ENCODE results near the gene CAMTA1. TPM values are rescaled to one million over a fixed set of nuclear protein-coding genes. Genes with fewer than 3 reads are reported as not detected.

Gene CAMTA1
- total RNA-seq, 5 donors from 2014 or later (not counting 1 experiment from before 2014, with no cell fraction given): 29.7 to 37.4 (median 34.6) TPM

DNA sequence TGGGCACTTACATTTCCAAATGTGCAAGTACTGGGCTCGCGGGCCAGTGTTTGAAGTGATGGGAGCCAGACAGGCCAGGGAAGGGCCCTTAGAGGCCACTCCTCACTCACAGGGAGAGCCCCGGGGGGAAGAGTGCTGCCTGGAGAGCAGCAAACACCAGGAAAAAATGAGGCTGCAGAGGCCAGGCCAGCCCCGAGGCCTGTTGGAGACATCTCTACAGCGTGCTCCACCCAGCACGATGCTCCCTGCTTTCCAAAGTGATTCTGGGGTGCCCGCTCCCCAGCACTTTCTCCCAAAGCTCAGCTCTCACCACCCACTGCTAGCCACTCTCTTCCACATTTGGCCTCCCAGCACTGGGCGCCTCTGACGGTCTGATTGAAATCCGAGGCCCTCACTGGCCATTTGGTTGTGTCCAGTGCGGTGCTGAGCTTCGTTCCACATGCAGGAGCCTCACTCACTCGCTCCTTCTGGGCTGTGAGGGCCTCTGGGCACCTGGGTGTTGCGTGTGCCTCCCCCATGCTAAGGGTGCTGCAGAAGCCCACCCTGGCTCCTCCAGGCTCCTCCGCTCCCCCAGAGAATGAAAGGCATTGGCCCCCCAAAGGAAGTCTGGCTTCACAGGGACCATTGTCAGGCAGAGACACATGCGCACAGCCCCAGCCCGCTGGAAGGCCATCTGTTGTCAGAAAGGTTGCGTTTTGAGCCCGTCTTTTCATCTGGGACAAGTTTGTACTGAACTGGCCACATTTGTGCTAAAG lies 600.4 kb downstream of the CAMTA1 start:
- peaks cover 0 to 12% (median 0%) of the 10 kb centered on the region in 3 donors for H3K9me3 Mint-ChIP-seq
- no peak overlapping the region for H3K4me3 Mint-ChIP-seq
- H3K4me3 ChIP-seq (ENCODE audit: control insufficient read depth in 1 of 2, extremely low read depth in 1 of 2, low read length in 1 of 2): no peak overlapping the region
- POLR2A ChIA-PET: no interaction called here
- peaks cover 2 to 5% of the 10 kb centered on the region in 2 donors for H3K27me3 Mint-ChIP-seq
- ATAC-seq (replicated peaks in 1 of 4): no peak
- CTCF ChIA-PET: no interaction called here
- no peak for DNase-seq
- H3K27me3 ChIP-seq (replicated peaks in 1 of 2; ENCODE audit: control insufficient read depth in 2 of 2, extremely low read depth in 1 of 2, insufficient read depth in 2 of 2, low read length in 1 of 2): peaks cover 0 to 10% of the 10 kb centered on the region in 2 experiments
- no peaks in the 10 kb centered on the region for H3K9me3 ChIP-seq
- 71% methylated on average over 14 of the region's 19 CpGs for WGBS (ENCODE audit: insufficient coverage)
- no peaks in the 10 kb centered on the region for H3K4me1 Mint-ChIP-seq
- no peak overlapping the region for H3K27ac ChIP-seq (ENCODE audit: low read length)
- H3K27ac Mint-ChIP-seq: no peak overlapping the region
- H3K36me3 ChIP-seq (ENCODE audit: control insufficient read depth in 2 of 2, extremely low read depth in 1 of 2, insufficient read depth in 1 of 2, low read length in 1 of 2): no peaks in the 10 kb centered on the region
- H3K4me1 ChIP-seq (ENCODE audit: control insufficient read depth in 1 of 2, extremely low read depth in 1 of 2, insufficient read depth in 2 of 2, low read length in 2 of 2): no peaks in the 10 kb centered on the region
- no peaks in the 10 kb centered on the region for H3K36me3 Mint-ChIP-seq

DNA sequence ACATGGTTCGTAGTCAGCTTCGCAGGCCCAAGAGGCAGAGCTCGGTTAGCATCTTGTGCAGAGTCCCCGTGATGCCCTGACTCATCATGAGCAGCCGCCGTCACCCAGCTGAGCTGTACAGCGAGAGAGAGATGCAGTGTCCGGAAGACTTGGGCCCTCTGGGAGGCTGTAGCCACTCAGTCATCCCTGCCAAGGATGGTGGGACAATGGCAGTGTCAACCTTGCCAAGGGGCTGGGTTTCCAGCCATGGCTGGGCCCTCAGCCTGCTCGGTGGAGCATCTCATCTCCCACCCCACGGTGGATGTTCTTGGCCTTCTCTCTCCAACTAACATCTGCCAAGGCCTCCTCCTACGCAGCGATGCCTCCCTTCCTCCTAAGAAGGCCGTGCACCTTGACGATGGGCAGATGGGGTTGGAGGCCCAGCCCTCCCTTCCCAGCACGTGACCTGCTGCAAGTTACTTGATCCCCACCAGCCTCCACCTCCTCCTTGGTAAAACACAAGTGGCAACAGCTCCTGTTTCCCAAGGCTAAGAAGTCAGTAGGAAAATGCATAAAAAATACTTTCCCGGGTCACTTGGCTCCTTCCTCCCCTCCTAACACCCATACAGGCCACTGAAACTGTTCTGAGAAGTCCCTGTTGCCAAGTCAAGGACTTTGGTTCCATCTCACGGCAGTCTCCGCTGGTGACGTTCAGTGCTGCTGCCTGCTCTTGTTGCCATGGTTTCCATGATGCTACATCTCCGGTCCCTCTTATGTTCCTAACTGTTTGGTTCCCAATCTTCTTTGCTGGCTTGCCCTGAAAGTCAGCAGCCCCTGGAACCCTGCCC lies 601.2 kb downstream of the CAMTA1 start:
- H3K27ac Mint-ChIP-seq: no peak overlapping the region
- peaks cover 2 to 5% of the 10 kb centered on the region in 2 donors for H3K27me3 Mint-ChIP-seq
- DNase-seq (no peak), ATAC-seq (replicated peaks in 1 of 4) (no peak)
- Histone ChIP-seq H3K27me3 (replicated peaks in 1 of 2; ENCODE audit: control insufficient read depth in 2 of 2, extremely low read depth in 1 of 2, insufficient read depth in 2 of 2, low read length in 1 of 2) (peaks cover 0 to 10% of the 10 kb centered on the region in 2 experiments), H3K4me3 (ENCODE audit: control insufficient read depth in 1 of 2, extremely low read depth in 1 of 2, low read length in 1 of 2) (no peak overlapping the region), H3K27ac (ENCODE audit: low read length) (no peak overlapping the region), H3K4me1 (ENCODE audit: control insufficient read depth in 1 of 2, extremely low read depth in 1 of 2, insufficient read depth in 2 of 2, low read length in 2 of 2) (no peaks in the 10 kb centered on the region), H3K9me3 (no peaks in the 10 kb centered on the region), H3K36me3 (ENCODE audit: control insufficient read depth in 2 of 2, extremely low read depth in 1 of 2, insufficient read depth in 1 of 2, low read length in 1 of 2) (no peaks in the 10 kb centered on the region)
- H3K9me3 Mint-ChIP-seq: peaks cover 0 to 12% (median 0%) of the 10 kb centered on the region in 3 donors
- ChIA-PET POLR2A (no interaction called here), CTCF (no interaction called here)
- H3K36me3 Mint-ChIP-seq: no peaks in the 10 kb centered on the region
- no peaks in the 10 kb centered on the region for H3K4me1 Mint-ChIP-seq
- 87% methylated on average over 20 of the region's 20 CpGs for WGBS (ENCODE audit: insufficient coverage)
- H3K4me3 Mint-ChIP-seq: no peak overlapping the region

DNA sequence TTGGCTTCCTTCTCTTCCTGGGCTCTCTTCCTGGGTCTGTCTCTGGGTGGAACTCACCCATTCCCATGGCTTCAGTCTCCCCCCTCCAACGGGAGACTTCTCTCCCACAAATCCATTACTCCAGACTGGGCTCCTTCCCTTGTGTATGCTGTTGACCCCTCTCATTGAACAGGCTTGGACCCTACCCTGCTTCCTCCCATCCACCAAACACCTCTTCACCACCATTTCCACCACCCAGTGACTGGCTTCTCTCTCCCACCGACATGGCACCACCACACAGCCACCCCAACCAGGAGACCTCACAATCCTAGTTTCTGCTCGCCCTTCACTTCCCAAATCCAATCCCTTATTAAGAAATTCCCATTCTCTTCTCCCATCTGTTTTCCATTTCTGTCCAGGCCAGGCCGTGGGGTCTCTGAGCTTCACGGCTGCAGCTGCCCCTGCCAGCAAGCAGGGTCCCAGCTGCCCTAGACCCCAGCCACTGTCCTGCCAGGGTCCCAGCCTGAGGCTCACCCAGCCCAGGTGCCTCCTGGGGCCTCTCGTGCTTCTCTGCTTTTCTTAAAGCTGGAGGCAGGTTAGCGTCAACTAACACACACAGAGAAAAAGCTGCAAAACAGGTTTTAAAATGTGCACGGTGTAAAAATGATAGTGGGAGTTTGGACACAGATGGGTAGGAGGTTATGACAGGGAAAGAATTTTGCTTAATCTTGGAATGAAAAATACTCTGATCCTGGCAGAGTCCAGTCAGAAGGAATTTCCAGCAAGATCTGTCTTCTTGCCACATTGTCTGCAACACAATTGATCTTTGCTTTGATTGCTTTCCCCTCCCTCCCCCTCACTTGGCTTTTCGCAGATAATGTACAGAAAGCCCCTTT lies 602.0 kb downstream of the CAMTA1 start:
- ChIA-PET CTCF (no interaction called here), POLR2A (no interaction called here)
- H3K36me3 Mint-ChIP-seq: no peaks in the 10 kb centered on the region
- Histone ChIP-seq H3K4me3 (ENCODE audit: control insufficient read depth in 1 of 2, extremely low read depth in 1 of 2, low read length in 1 of 2) (no peak overlapping the region), H3K27me3 (replicated peaks in 1 of 2; ENCODE audit: control insufficient read depth in 2 of 2, extremely low read depth in 1 of 2, insufficient read depth in 2 of 2, low read length in 1 of 2) (peaks cover 0 to 10% of the 10 kb centered on the region in 2 experiments), H3K27ac (ENCODE audit: low read length) (no peak overlapping the region), H3K9me3 (no peaks in the 10 kb centered on the region), H3K4me1 (ENCODE audit: control insufficient read depth in 1 of 2, extremely low read depth in 1 of 2, insufficient read depth in 2 of 2, low read length in 2 of 2) (no peaks in the 10 kb centered on the region), H3K36me3 (ENCODE audit: control insufficient read depth in 2 of 2, extremely low read depth in 1 of 2, insufficient read depth in 1 of 2, low read length in 1 of 2) (no peaks in the 10 kb centered on the region)
- peaks cover 2 to 5% of the 10 kb centered on the region in 2 donors for H3K27me3 Mint-ChIP-seq
- WGBS (ENCODE audit: insufficient coverage): 72% methylated on average over 7 of the region's 9 CpGs
- ATAC-seq (replicated peaks in 1 of 4) (no peak), DNase-seq (no peak)
- H3K27ac Mint-ChIP-seq: no peak overlapping the region
- H3K4me3 Mint-ChIP-seq: no peak overlapping the region
- peaks cover 0 to 7% (median 0%) of the 10 kb centered on the region in 3 donors for H3K9me3 Mint-ChIP-seq
- H3K4me1 Mint-ChIP-seq: no peaks in the 10 kb centered on the region

DNA sequence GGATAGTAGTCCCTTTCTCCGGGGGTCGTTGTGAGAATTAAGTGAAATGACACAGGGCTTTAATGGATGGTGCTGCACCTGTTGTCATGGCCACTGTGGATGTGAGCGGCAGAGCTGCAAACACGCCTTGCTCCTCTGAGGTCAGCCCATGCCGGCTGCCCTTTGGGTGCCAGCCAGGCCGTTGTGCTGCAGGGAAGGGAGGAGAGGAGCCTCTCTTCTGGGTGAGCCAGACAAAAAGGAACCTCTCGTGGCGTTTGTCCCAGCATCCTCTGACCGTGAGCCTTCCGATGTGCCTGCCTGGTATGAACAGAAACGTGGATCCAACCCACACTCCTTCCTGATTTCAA lies 602.9 kb downstream of the CAMTA1 start:
- Histone ChIP-seq H3K27me3 (replicated peaks in 1 of 2; ENCODE audit: control insufficient read depth in 2 of 2, extremely low read depth in 1 of 2, insufficient read depth in 2 of 2, low read length in 1 of 2) (peaks cover 0 to 11% of the 10 kb centered on the region in 2 experiments), H3K4me1 (ENCODE audit: control insufficient read depth in 1 of 2, extremely low read depth in 1 of 2, insufficient read depth in 2 of 2, low read length in 2 of 2) (no peaks in the 10 kb centered on the region), H3K4me3 (ENCODE audit: control insufficient read depth in 1 of 2, extremely low read depth in 1 of 2, low read length in 1 of 2) (no peak overlapping the region), H3K27ac (ENCODE audit: low read length) (no peak overlapping the region), H3K36me3 (ENCODE audit: control insufficient read depth in 2 of 2, extremely low read depth in 1 of 2, insufficient read depth in 1 of 2, low read length in 1 of 2) (no peaks in the 10 kb centered on the region), H3K9me3 (no peaks in the 10 kb centered on the region)
- Mint-ChIP-seq H3K9me3 (no peaks in the 10 kb centered on the region), H3K4me3 (no peak overlapping the region), H3K36me3 (no peaks in the 10 kb centered on the region), H3K4me1 (no peaks in the 10 kb centered on the region), H3K27ac (no peak overlapping the region), H3K27me3 (peaks cover 2 to 5% of the 10 kb centered on the region in 2 donors)
- POLR2A ChIA-PET: no interaction called here
- CTCF ChIA-PET: interaction anchor here in 1 of 2 donors (0.6 kb wide), 1 partner anchor 391 kb away, joined by 3 read pairs; no protein-coding TSS in a partner anchor
- DNase-seq: no peak
- no peak for ATAC-seq (replicated peaks in 1 of 4)
- WGBS (ENCODE audit: insufficient coverage): 63% methylated on average over 3 of the region's 11 CpGs

DNA sequence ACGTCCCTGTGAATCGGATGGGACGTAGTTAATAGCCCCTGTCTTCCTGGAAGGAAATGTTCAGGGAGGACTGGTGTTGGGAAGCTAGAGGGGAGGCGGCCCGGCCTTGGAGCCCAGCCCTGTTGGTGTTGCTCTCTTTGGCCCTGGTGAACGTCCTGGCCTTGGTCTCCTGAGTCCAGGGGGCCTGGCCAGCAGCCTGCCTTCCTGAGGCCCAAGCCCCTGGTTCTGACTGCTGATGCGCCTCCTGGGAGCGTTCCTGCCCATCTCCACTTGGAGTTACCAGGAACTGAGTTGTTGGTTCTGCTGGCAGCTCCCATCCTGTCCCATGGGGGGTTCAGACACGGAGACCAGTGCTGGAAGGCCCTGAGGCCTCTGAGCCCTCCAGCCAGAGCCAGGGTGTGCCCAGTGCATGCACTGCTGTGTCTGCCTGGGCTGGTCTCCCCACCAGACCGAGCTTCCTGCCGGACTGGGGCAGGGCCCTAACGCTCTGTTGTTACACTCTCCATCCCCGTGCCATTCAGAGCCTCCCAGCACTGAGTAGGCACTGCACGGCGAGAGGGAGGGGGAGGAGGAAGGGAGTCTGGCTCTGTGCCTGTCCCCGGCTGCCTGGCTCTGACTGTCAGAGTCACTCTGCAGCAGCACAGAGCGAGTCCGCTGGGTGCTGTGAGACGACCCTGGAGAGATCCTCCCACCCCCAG lies 603.4 kb downstream of the CAMTA1 start:
- 78% methylated on average over 11 of the region's 19 CpGs for WGBS (ENCODE audit: insufficient coverage)
- H3K4me3 Mint-ChIP-seq: no peak overlapping the region
- DNase-seq (no peak), ATAC-seq (replicated peaks in 1 of 4) (no peak)
- Histone ChIP-seq H3K36me3 (ENCODE audit: control insufficient read depth in 2 of 2, extremely low read depth in 1 of 2, insufficient read depth in 1 of 2, low read length in 1 of 2) (no peaks in the 10 kb centered on the region), H3K27ac (ENCODE audit: low read length) (no peak overlapping the region), H3K27me3 (replicated peaks in 1 of 2; ENCODE audit: control insufficient read depth in 2 of 2, extremely low read depth in 1 of 2, insufficient read depth in 2 of 2, low read length in 1 of 2) (peaks cover 0 to 11% of the 10 kb centered on the region in 2 experiments), H3K9me3 (no peaks in the 10 kb centered on the region), H3K4me3 (ENCODE audit: control insufficient read depth in 1 of 2, extremely low read depth in 1 of 2, low read length in 1 of 2) (no peak overlapping the region), H3K4me1 (ENCODE audit: control insufficient read depth in 1 of 2, extremely low read depth in 1 of 2, insufficient read depth in 2 of 2, low read length in 2 of 2) (no peaks in the 10 kb centered on the region)
- H3K27me3 Mint-ChIP-seq: peaks cover 2 to 5% of the 10 kb centered on the region in 2 donors
- no peak overlapping the region for H3K27ac Mint-ChIP-seq
- H3K9me3 Mint-ChIP-seq: no peaks in the 10 kb centered on the region
- H3K36me3 Mint-ChIP-seq: no peaks in the 10 kb centered on the region
- ChIA-PET POLR2A (no interaction called here), CTCF (interaction anchor here in 1 of 2 donors (0.6 kb wide), 1 partner anchor 392 kb away, joined by 3 read pairs; no protein-coding TSS in a partner anchor)
- H3K4me1 Mint-ChIP-seq: no peaks in the 10 kb centered on the region

Measured in T-cell (primary cell).